Panc1 (cell line): Measurements from ENCODE around the gene AACS.

Experiments used
- CTCF ChIP-seq: fragments of 450-650 bp; IDR thresholded peaks from 2 replicates; pipeline ENCODE4 v1.5.1; 2017; ENCODE audit warnings: mild to moderate bottlenecking
- POLR2AphosphoS5 ChIP-seq: IDR thresholded peaks from 2 replicates; pipeline ENCODE4 v1.6.1; 2012; ENCODE audit warnings: mild to moderate bottlenecking, low read depth, low read length, moderate library complexity
- REST ChIP-seq, 2 experiments: IDR thresholded peaks; 2 replicates each; pipeline ENCODE4 v1.6.1; 2011 to 2012; ENCODE audit warnings: low read depth in 2 of 2, control low read depth in 1 of 2, low read length in 1 of 2, mild to moderate bottlenecking in 1 of 2, moderate library complexity in 1 of 2; ENCODE audit not compliant: insufficient read depth in 1 of 2
- SIN3A ChIP-seq: IDR thresholded peaks from 2 replicates; pipeline ENCODE4 v1.6.1; 2012; ENCODE audit warnings: low read depth, mild to moderate bottlenecking, low read length, moderate library complexity, borderline replicate concordance; ENCODE audit not compliant: insufficient read depth

- TF ChIP-seq REST (IDR thresholded peaks at IDR 0.05; ENCODE audit: insufficient read depth in 1 of 2, low read depth in 2 of 2, low read length in 1 of 2) (no peak), CTCF (no peak), POLR2AphosphoS5 (no peak), SIN3A (no peak)
These were observed 3.2 kb downstream of the AACS start for GRCh38 chr12:125068391-125068790.
